ENCODE data around the gene VARS2. TPM values are rescaled to one million over a fixed set of nuclear protein-coding genes. Genes with fewer than 3 reads are reported as not detected.

Gene VARS2
- polyA plus RNA-seq, 1 donor (not counting 4 experiments of a cell fraction or from before 2014, with no cell fraction given) = 13.8 TPM

GRCh38 chr6:30938730-30939129 is 24.7 kb downstream of the VARS2 start:
- DNase-seq (ENCODE audit: low read depth, low spot score) = no peak
- Histone ChIP-seq H3K27ac (ENCODE audit: control insufficient read depth, insufficient read depth, low read length) (no peak overlapping the region), H3K4me2 (ENCODE audit: control insufficient read depth, extremely low read depth, insufficient read depth, low read depth, low read length) (no peak overlapping the region), H3K9ac (ENCODE audit: control insufficient read depth, extremely low read depth, insufficient read depth, low read length) (no peak overlapping the region), H3K27me3 (ENCODE audit: control insufficient read depth, extremely low read depth, insufficient read depth, low read length) (peaks cover 4% of the 10 kb centered on the region), H2AFZ (ENCODE audit: control insufficient read depth, low read length) (no peak overlapping the region), H4K20me1 (ENCODE audit: control insufficient read depth, extremely low read depth, insufficient read depth, low read length) (no peaks in the 10 kb centered on the region), H3K36me3 (ENCODE audit: control insufficient read depth in 2 of 2, extremely low read depth in 1 of 2, insufficient read depth in 2 of 2, low read length in 2 of 2) (no peaks in the 10 kb centered on the region), H3K4me1 (ENCODE audit: control insufficient read depth, extremely low read depth, insufficient read depth, low read length) (peaks cover 16% of the 10 kb centered on the region), H3K79me2 (ENCODE audit: control insufficient read depth, insufficient read depth, low read length) (no peaks in the 10 kb centered on the region), H3K4me3 (ENCODE audit: control insufficient read depth in 2 of 3, extremely low read depth in 1 of 3, insufficient read depth in 2 of 3, low read depth in 1 of 3, low read length in 3 of 3) (no peak overlapping the region), H3K9me3 (ENCODE audit: control insufficient read depth, low read depth, low read length) (no peaks in the 10 kb centered on the region), H3K9me1 (ENCODE audit: control insufficient read depth, extremely low read depth, insufficient read depth, low read length) (no peaks in the 10 kb centered on the region)
- dilution Hi-C loops (cut with MboI; ENCODE audit: extremely low pct_ligation_motif_present, low sequenced_read_pairs) = loop anchor here (25.0 kb wide), 1 partner anchor 124 kb away; no protein-coding TSS in a partner anchor
- TF ChIP-seq CTCF (optimal IDR thresholded peaks at IDR 0.05 in 1 of 3, IDR thresholded peaks at IDR 0.05 in 1 of 3, conservative IDR thresholded peaks at IDR 0.05 in 1 of 3; ENCODE audit: extremely low read depth in 1 of 3, insufficient read depth in 2 of 3, low read length in 3 of 3) (no peak), EZH2 (IDR thresholded peaks at IDR 0.05; ENCODE audit: low read length) (no peak)
- FAIRE-seq = no peak

GRCh38 chr6:30939473-30939872 is 25.4 kb downstream of the VARS2 start:
- no peaks in the 10 kb centered on the region for H3K79me2 ChIP-seq (ENCODE audit: control insufficient read depth, insufficient read depth, low read length)
- dilution Hi-C loops (cut with MboI; ENCODE audit: extremely low pct_ligation_motif_present, low sequenced_read_pairs) = loop anchor here (25.0 kb wide), 1 partner anchor 123 kb away; no protein-coding TSS in a partner anchor
- no peaks in the 10 kb centered on the region for H3K9me1 ChIP-seq (ENCODE audit: control insufficient read depth, extremely low read depth, insufficient read depth, low read length)
- peaks cover 4% of the 10 kb centered on the region for H3K27me3 ChIP-seq (ENCODE audit: control insufficient read depth, extremely low read depth, insufficient read depth, low read length)
- no peak overlapping the region for H3K4me3 ChIP-seq (ENCODE audit: control insufficient read depth in 2 of 3, extremely low read depth in 1 of 3, insufficient read depth in 2 of 3, low read depth in 1 of 3, low read length in 3 of 3)
- no peak for TF ChIP-seq CTCF (optimal IDR thresholded peaks at IDR 0.05 in 1 of 3, IDR thresholded peaks at IDR 0.05 in 1 of 3, conservative IDR thresholded peaks at IDR 0.05 in 1 of 3; ENCODE audit: extremely low read depth in 1 of 3, insufficient read depth in 2 of 3, low read length in 3 of 3)
- no peak for TF ChIP-seq EZH2 (IDR thresholded peaks at IDR 0.05; ENCODE audit: low read length)
- no peak overlapping the region for H3K4me2 ChIP-seq (ENCODE audit: control insufficient read depth, extremely low read depth, insufficient read depth, low read depth, low read length)
- H3K9me3 ChIP-seq (ENCODE audit: control insufficient read depth, low read depth, low read length) = no peaks in the 10 kb centered on the region
- no peaks in the 10 kb centered on the region for H3K36me3 ChIP-seq (ENCODE audit: control insufficient read depth in 2 of 2, extremely low read depth in 1 of 2, insufficient read depth in 2 of 2, low read length in 2 of 2)
- no peak overlapping the region for H3K27ac ChIP-seq (ENCODE audit: control insufficient read depth, insufficient read depth, low read length)
- H3K4me1 ChIP-seq (ENCODE audit: control insufficient read depth, extremely low read depth, insufficient read depth, low read length) = peaks cover 16% of the 10 kb centered on the region
- H4K20me1 ChIP-seq (ENCODE audit: control insufficient read depth, extremely low read depth, insufficient read depth, low read length) = no peaks in the 10 kb centered on the region
- FAIRE-seq (no peak), DNase-seq (ENCODE audit: low read depth, low spot score) (no peak)
- H3K9ac ChIP-seq (ENCODE audit: control insufficient read depth, extremely low read depth, insufficient read depth, low read length) = no peak overlapping the region
- H2AFZ ChIP-seq (ENCODE audit: control insufficient read depth, low read length) = no peak overlapping the region

All from keratinocyte (primary cell).